Sigmoid colon (tissue), 4 donors: ENCODE data around the gene GPR179.

Experiments used
- CTCF ChIP-seq, 4 experiments: fragments of 450-650 bp in 3 of 4; fragments of 200-600 bp in 1 of 4; IDR thresholded peaks; one replicate each; pipeline ENCODE4 v1.5.1; 2016 to 2019; ENCODE audit warnings: antibody characterized with exemption in 4 of 4, mild to moderate bottlenecking in 3 of 4, moderate library complexity in 2 of 4
- EP300 ChIP-seq, 4 donors: sonication (generic); formaldehyde crosslinking; IDR thresholded peaks; one replicate each; pipeline ENCODE4 v1.6.1; 2017; ENCODE audit warnings: antibody characterized with exemption in 4 of 4
- POLR2A ChIP-seq, 2 donors: fragments of 450-650 bp; IDR thresholded peaks; one replicate each; pipeline ENCODE4 v1.6.1; 2016; ENCODE audit warnings: antibody characterized with exemption in 2 of 2, mild to moderate bottlenecking in 2 of 2, moderate library complexity in 2 of 2
- POLR2AphosphoS5 ChIP-seq, 4 donors: sonication (generic); formaldehyde crosslinking; IDR thresholded peaks; one replicate each; pipeline ENCODE4 v1.6.1; 2017; ENCODE audit warnings: antibody characterized with exemption in 4 of 4

- TF ChIP-seq EP300 (IDR thresholded peaks at IDR 0.05), result no peak
- no peak for TF ChIP-seq CTCF (IDR thresholded peaks at IDR 0.05)
- no peak for TF ChIP-seq POLR2A (IDR thresholded peaks at IDR 0.05)
- no peak for TF ChIP-seq POLR2AphosphoS5 (IDR thresholded peaks at IDR 0.05)
Observed at GRCh38 chr17:38336838-38337237, 6.9 kb downstream of the GPR179 start.
